Measurements from ENCODE around the gene TBC1D8. TPM values are rescaled to one million over a fixed set of nuclear protein-coding genes. Genes with fewer than 3 reads are reported as not detected.

Gene TBC1D8
- total and polyA plus RNA-seq, 2 donors (not counting 1 experiment from before 2014, with no cell fraction given): 1.7 to 15.7 TPM

DNA sequence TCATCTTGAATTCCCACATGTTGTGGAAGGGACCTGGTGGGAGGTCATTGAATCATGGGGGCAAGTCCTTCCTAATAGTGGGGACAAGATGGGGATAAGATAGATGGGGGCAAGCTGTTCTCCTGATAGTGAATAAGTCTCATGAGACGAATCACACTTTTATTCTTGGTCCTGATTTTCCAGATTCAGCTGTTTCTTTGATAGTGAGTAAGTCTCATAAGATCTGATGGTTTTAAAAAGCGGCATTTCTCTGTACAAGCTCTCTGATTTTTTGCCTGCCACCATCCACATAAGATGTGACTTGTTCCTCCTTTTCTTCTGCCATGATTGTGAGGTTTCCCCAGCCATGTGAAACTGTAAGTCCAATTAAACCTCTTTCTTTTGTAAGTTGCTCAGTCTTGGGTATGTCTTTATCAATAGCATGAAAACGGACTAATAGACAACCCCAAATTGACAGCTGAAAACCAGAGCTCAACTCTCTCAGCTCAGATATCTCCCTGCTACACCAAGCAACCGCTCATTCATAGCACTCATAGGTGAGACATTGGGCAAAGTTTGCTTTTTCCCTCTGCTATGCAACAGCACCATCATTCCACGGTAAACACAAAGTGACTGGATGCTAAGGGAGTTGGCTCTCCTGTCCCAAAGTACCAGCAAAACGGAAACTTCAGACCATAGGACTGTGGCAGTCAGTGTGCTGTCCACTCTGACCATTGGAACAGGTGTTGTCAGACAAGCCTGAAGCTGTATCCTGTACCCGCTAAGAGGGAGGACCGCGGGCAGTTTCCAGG is 44.9 kb upstream of the TBC1D8 start:
- DNase-seq (no peak), ATAC-seq (ENCODE audit: low read depth) (no peak)
- Histone ChIP-seq H3K27ac (ENCODE audit: low read length in 2 of 2) (no peak overlapping the region), H3K9me3 (ENCODE audit: control extremely low read depth in 1 of 3, control insufficient read depth in 2 of 3, insufficient read depth in 1 of 3, low read length in 2 of 3) (no peaks in the 10 kb centered on the region), H3K79me2 (ENCODE audit: control insufficient read depth, insufficient read depth, low read length) (no peaks in the 10 kb centered on the region), H3K4me2 (replicated peaks; ENCODE audit: low read depth, low read length, poor library complexity, severe bottlenecking) (no peak overlapping the region), H3K4me1 (ENCODE audit: control insufficient read depth in 2 of 2, insufficient read depth in 2 of 2, low read length in 2 of 2) (no peaks in the 10 kb centered on the region), H4K20me1 (ENCODE audit: control insufficient read depth, insufficient read depth, low read length, poor library complexity, severe bottlenecking) (no peaks in the 10 kb centered on the region), H3K4me3 (ENCODE audit: control extremely low read depth in 1 of 5, extremely low read depth in 1 of 5, insufficient read depth in 1 of 5, low read depth in 2 of 5, low read length in 4 of 5) (no peak overlapping the region), H3K36me3 (replicated peaks in 1 of 2; ENCODE audit: control extremely low read depth in 1 of 2, control insufficient read depth in 1 of 2, extremely low read depth in 1 of 2, insufficient read depth in 2 of 2, low read length in 1 of 2) (no peaks in the 10 kb centered on the region), H3K9ac (ENCODE audit: low read length) (no peak overlapping the region), H2AFZ (ENCODE audit: insufficient read depth, low read depth, low read length, poor library complexity, severe bottlenecking) (no peak overlapping the region), H3K27me3 (replicated peaks in 1 of 4; ENCODE audit: control extremely low read depth in 1 of 4, control insufficient read depth in 3 of 4, insufficient read depth in 4 of 4, low read length in 3 of 4) (peaks cover 0 to under 1% (median 0%) of the 10 kb centered on the region in 4 experiments)
- H3K27me3 Mint-ChIP-seq: peaks cover 7% of the 10 kb centered on the region
- H3K27ac Mint-ChIP-seq: no peak overlapping the region
- TF ChIP-seq, protein P1, sequence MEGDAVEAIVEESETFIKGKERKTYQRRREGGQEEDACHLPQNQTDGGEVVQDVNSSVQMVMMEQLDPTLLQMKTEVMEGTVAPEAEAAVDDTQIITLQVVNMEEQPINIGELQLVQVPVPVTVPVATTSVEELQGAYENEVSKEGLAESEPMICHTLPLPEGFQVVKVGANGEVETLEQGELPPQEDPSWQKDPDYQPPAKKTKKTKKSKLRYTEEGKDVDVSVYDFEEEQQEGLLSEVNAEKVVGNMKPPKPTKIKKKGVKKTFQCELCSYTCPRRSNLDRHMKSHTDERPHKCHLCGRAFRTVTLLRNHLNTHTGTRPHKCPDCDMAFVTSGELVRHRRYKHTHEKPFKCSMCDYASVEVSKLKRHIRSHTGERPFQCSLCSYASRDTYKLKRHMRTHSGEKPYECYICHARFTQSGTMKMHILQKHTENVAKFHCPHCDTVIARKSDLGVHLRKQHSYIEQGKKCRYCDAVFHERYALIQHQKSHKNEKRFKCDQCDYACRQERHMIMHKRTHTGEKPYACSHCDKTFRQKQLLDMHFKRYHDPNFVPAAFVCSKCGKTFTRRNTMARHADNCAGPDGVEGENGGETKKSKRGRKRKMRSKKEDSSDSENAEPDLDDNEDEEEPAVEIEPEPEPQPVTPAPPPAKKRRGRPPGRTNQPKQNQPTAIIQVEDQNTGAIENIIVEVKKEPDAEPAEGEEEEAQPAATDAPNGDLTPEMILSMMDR (IDR thresholded peaks at IDR 0.05): no peak
- no peak for TF ChIP-seq EZH2 (IDR thresholded peaks at IDR 0.05; ENCODE audit: borderline replicate concordance, insufficient read depth, low read depth, low read length, poor library complexity, severe bottlenecking)
- peaks cover 3% of the 10 kb centered on the region for H3K4me1 Mint-ChIP-seq
- POLR2A ChIA-PET: no interaction called here
- CTCF ChIA-PET: interaction anchor here (0.7 to 3.3 kb wide), 13 partner anchors 9 to 837 kb away, joined by 3 to 32 read pairs (median 4); no protein-coding TSS in a partner anchor
- WGBS (ENCODE audit: insufficient coverage): 94% methylated on average over 5 of the region's 9 CpGs
- intact Hi-C loops (cut with micrococcal nuclease): no loop called here
- no peak overlapping the region for H3K4me3 Mint-ChIP-seq
- no peaks in the 10 kb centered on the region for H3K9me3 Mint-ChIP-seq (ENCODE audit: insufficient read depth)

DNA sequence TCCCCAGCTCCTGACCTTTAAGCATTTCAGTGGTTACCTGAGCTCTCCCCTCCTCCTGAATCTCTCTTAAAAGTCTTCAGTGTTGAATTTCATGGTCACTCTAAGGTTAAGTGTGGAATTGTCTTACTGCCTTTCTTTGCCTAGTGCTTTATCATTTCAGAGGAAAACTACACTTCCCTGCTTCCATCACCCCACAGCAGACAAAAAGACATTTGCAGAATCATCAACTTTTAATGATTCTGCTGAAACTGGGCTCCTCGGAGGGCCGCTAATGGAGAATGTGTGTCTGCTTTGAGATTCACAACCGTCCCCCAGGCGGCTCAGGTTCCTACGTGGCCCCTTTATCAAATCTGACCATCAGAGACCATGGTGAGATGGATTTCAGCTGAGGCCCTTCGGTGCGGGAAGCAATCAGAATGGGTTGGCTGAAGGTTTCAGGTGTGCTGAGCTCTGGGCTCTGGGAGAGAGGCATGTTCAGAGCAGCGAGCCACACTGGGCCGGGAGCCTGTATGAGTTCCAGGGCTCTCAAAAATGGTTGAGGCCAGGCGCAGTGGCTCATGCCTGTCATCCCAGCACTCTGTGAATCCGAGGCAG is 41.9 kb upstream of the TBC1D8 start:
- 98% methylated on average over 11 of the region's 11 CpGs for WGBS (ENCODE audit: insufficient coverage)
- peaks cover 12% of the 10 kb centered on the region for H3K27me3 Mint-ChIP-seq
- H3K27me3 ChIP-seq (replicated peaks in 1 of 4; ENCODE audit: control extremely low read depth in 1 of 4, control insufficient read depth in 3 of 4, insufficient read depth in 4 of 4, low read length in 3 of 4): peaks cover 0 to 3% (median under 1%) of the 10 kb centered on the region in 4 experiments
- H3K4me3 ChIP-seq (ENCODE audit: control extremely low read depth in 1 of 5, extremely low read depth in 1 of 5, insufficient read depth in 1 of 5, low read depth in 2 of 5, low read length in 4 of 5): no peak overlapping the region
- no peak for TF ChIP-seq EZH2 (IDR thresholded peaks at IDR 0.05; ENCODE audit: borderline replicate concordance, insufficient read depth, low read depth, low read length, poor library complexity, severe bottlenecking)
- TF ChIP-seq, protein P1 (IDR thresholded peaks at IDR 0.05): no peak
- H3K4me2 ChIP-seq (replicated peaks; ENCODE audit: low read depth, low read length, poor library complexity, severe bottlenecking): no peak overlapping the region
- H3K4me1 ChIP-seq (ENCODE audit: control insufficient read depth in 2 of 2, insufficient read depth in 2 of 2, low read length in 2 of 2): no peaks in the 10 kb centered on the region
- H4K20me1 ChIP-seq (ENCODE audit: control insufficient read depth, insufficient read depth, low read length, poor library complexity, severe bottlenecking): no peaks in the 10 kb centered on the region
- no peaks in the 10 kb centered on the region for H3K36me3 ChIP-seq (replicated peaks in 1 of 2; ENCODE audit: control extremely low read depth in 1 of 2, control insufficient read depth in 1 of 2, extremely low read depth in 1 of 2, insufficient read depth in 2 of 2, low read length in 1 of 2)
- intact Hi-C loops (cut with micrococcal nuclease): no loop called here
- H3K27ac ChIP-seq (ENCODE audit: low read length in 2 of 2): no peak overlapping the region
- POLR2A ChIA-PET: no interaction called here
- H2AFZ ChIP-seq (ENCODE audit: insufficient read depth, low read depth, low read length, poor library complexity, severe bottlenecking): no peak overlapping the region
- H3K9me3 ChIP-seq (ENCODE audit: control extremely low read depth in 1 of 3, control insufficient read depth in 2 of 3, insufficient read depth in 1 of 3, low read length in 2 of 3): peaks cover 2 to 11% (median 5%) of the 10 kb centered on the region in 3 donors
- H3K79me2 ChIP-seq (ENCODE audit: control insufficient read depth, insufficient read depth, low read length): no peaks in the 10 kb centered on the region
- CTCF ChIA-PET: no interaction called here
- DNase-seq (no peak), ATAC-seq (ENCODE audit: low read depth) (no peak)
- H3K9me3 Mint-ChIP-seq (ENCODE audit: insufficient read depth): no peaks in the 10 kb centered on the region
- H3K27ac Mint-ChIP-seq: no peak overlapping the region
- no peak overlapping the region for H3K4me3 Mint-ChIP-seq
- H3K4me1 Mint-ChIP-seq: peaks cover 4% of the 10 kb centered on the region
- no peak overlapping the region for H3K9ac ChIP-seq (ENCODE audit: low read length)

Data from B cell (primary cell).